ENCODE data around the gene ARHGAP8. TPM values are rescaled to one million over a fixed set of nuclear protein-coding genes. Genes with fewer than 3 reads are reported as not detected.
"Not testable (repeated sequence)": the region's sequence is repeated elsewhere in the genome, so short reads cannot be mapped to it uniquely, and the experiment has no call there.

Gene ARHGAP8
- total and polyA plus RNA-seq, 2 donors (not counting 3 experiments of a cell fraction or from before 2014, with no cell fraction given): not detected

DNA sequence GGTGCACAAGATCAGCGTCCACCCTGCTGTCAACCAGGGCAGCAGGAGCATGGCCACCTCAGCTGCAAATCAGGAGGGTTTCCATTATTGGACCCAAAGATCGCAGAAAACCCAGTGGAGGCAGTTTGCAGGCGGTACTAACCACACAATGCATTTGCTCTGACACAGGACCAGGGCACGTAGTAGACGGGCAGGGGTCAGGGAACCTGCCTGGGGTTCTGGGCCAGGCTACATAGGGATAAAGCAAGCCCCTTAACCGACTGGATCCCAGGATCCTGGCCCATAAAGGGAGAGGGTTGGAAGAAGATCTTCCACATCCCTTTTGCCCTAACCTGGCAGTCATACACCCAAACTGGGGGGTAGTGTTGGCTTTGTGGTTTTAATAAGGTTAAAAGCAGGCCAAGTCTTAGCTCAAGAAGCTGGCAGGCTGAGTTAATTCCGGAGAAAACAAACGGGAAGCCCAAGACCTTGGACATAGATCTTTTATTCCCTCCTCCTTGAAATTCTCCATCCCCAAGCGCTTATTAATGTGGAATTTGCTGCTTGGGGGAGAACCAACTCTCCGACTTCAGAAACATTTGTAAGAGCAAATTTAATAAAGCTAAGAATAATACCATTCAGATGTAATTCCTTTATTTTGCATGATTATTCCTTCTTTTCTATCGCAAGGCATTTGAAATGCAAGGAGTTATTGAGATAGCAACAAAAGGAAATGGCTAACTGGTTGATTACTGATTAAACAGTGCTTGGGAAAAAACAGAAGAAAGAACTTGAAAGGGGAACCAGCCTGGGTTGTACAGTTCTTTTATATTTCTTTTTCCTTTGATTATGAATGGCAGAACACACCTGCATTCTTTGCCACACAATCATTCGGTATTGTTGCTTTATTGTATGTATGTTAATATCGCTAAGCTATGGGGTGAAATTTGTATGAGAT is 6.3 kb upstream of the ARHGAP8 start:
- FAIRE-seq: no peak

GRCh38 chr22:44747784-44748127 is 4.6 kb upstream of the ARHGAP8 start:
- H3K4me1 ChIP-seq (ENCODE audit: control insufficient read depth, extremely low read depth, insufficient read depth, low read length); DNase-seq (ENCODE audit: low read depth, low spot score); H3K4me2 ChIP-seq (ENCODE audit: insufficient read depth, low read length); BruUV-seq (replicated peaks); POLR2A ChIA-PET; H3K27ac ChIP-seq (ENCODE audit: insufficient read depth, low read depth, low read length); intact Hi-C loops (cut with micrococcal nuclease); H4K20me1 ChIP-seq (replicated peaks; ENCODE audit: control insufficient read depth, extremely low read depth, insufficient read depth, low read length); H3K79me2 ChIP-seq (ENCODE audit: control insufficient read depth, insufficient read depth, low read length); dilution Hi-C loops (cut with MboI; ENCODE audit: extremely low pct_ligation_motif_present, low sequenced_read_pairs); FAIRE-seq; H2AFZ ChIP-seq (ENCODE audit: low read depth, low read length); H3K4me3 ChIP-seq (replicated peaks in 1 of 3; ENCODE audit: insufficient read depth in 1 of 3, low read depth in 1 of 3, low read length in 3 of 3); H3K9me3 ChIP-seq (replicated peaks; ENCODE audit: control insufficient read depth, insufficient read depth, low read length); H3K9ac ChIP-seq (replicated peaks; ENCODE audit: extremely low read depth, insufficient read depth, low read length); H3K36me3 ChIP-seq (ENCODE audit: control insufficient read depth in 2 of 2, extremely low read depth in 1 of 2, insufficient read depth in 2 of 2, low read length in 2 of 2); H3K9me1 ChIP-seq (replicated peaks; ENCODE audit: control insufficient read depth, extremely low read depth, insufficient read depth, low read length): not testable (repeated sequence)
- CTCF ChIA-PET: interaction anchor here (1.5 kb wide), 1 partner anchor 12 kb away, joined by 3 read pairs; no protein-coding TSS in a partner anchor
- H3K27me3 ChIP-seq (ENCODE audit: control insufficient read depth in 2 of 2, insufficient read depth in 2 of 2, low read length in 2 of 2): peaks cover 15 to 17% of the 10 kb centered on the region in 2 experiments

More for the DNA sequence above, 6.3 kb upstream of the ARHGAP8 start:
- H2AFZ ChIP-seq (ENCODE audit: low read depth, low read length): no peak overlapping the region
- H3K9ac ChIP-seq (replicated peaks; ENCODE audit: extremely low read depth, insufficient read depth, low read length): no peak overlapping the region
- H3K36me3 ChIP-seq (ENCODE audit: control insufficient read depth in 2 of 2, extremely low read depth in 1 of 2, insufficient read depth in 2 of 2, low read length in 2 of 2): no peaks in the 10 kb centered on the region
- H3K4me2 ChIP-seq (ENCODE audit: insufficient read depth, low read length): no peak overlapping the region
- ChIA-PET POLR2A (no interaction called here), CTCF (interaction anchor here (1.5 kb wide), 1 partner anchor 11 kb away, joined by 3 read pairs; no protein-coding TSS in a partner anchor)
- no peaks in the 10 kb centered on the region for H3K9me1 ChIP-seq (replicated peaks; ENCODE audit: control insufficient read depth, extremely low read depth, insufficient read depth, low read length)
- H3K4me1 ChIP-seq (ENCODE audit: control insufficient read depth, extremely low read depth, insufficient read depth, low read length): no peaks in the 10 kb centered on the region
- H3K27ac ChIP-seq (ENCODE audit: insufficient read depth, low read depth, low read length): no peak overlapping the region
- H3K79me2 ChIP-seq (ENCODE audit: control insufficient read depth, insufficient read depth, low read length): no peaks in the 10 kb centered on the region
- DNase-seq (ENCODE audit: low read depth, low spot score): no peak
- TF ChIP-seq JUN (IDR thresholded peaks at IDR 0.05; ENCODE audit: borderline replicate concordance, insufficient read depth, insufficient read length, low read depth) (no peak), GATA2 (IDR thresholded peaks at IDR 0.05; ENCODE audit: insufficient read depth, insufficient read length, low read depth, low read length) (no peak), EZH2 (IDR thresholded peaks at IDR 0.05; ENCODE audit: borderline replicate concordance, low read depth, low read length, severe bottlenecking) (no peak), POLR2A (IDR thresholded peaks at IDR 0.05; ENCODE audit: low read depth, low read length) (no peak)
- no peak overlapping the region for H3K4me3 ChIP-seq (replicated peaks in 1 of 3; ENCODE audit: insufficient read depth in 1 of 3, low read depth in 1 of 3, low read length in 3 of 3)
- H3K27me3 ChIP-seq (ENCODE audit: control insufficient read depth in 2 of 2, insufficient read depth in 2 of 2, low read length in 2 of 2): peaks cover 11 to 12% of the 10 kb centered on the region in 2 experiments
- no TSS peak for BruUV-seq (replicated peaks)
- intact Hi-C loops (cut with micrococcal nuclease): no loop called here
- H4K20me1 ChIP-seq (replicated peaks; ENCODE audit: control insufficient read depth, extremely low read depth, insufficient read depth, low read length): no peaks in the 10 kb centered on the region
- dilution Hi-C loops (cut with MboI; ENCODE audit: extremely low pct_ligation_motif_present, low sequenced_read_pairs): no loop called here
- no peaks in the 10 kb centered on the region for H3K9me3 ChIP-seq (replicated peaks; ENCODE audit: control insufficient read depth, insufficient read depth, low read length)
